Left lung (tissue), 10 donors: ENCODE data around the gene DCAF11. TPM values are rescaled to one million over a fixed set of nuclear protein-coding genes. Genes with fewer than 3 reads are reported as not detected.

Source experiments
- ATAC-seq: fragments of 200-7000 bp; cut with Tn5 transposase; one replicate; pipeline ENCODE4 v1.9.1; 2020; ENCODE audit warnings: moderate library complexity
- DNase-seq, 4 donors: peaks; one replicate each; pipeline ENCODE4 v3.0.0-alpha.2; 2013 to 2020
- H3K27ac ChIP-seq, 2 donors: fragments of 200-600 bp; sonication (generic) in 1 of 2; one replicate each; pipeline versions ENCODE4 v1.5.0 to v1.8.0; 2020 to 2021
- H3K27me3 ChIP-seq, 2 donors: fragments of 200-600 bp; sonication (generic) in 1 of 2; one replicate each; pipeline versions ENCODE4 v1.5.0 to v1.8.0; 2020 to 2021
- H3K36me3 ChIP-seq, 2 donors: fragments of 200-600 bp; sonication (generic) in 1 of 2; one replicate each; pipeline versions ENCODE4 v1.5.0 to v1.8.0; 2020 to 2021
- H3K4me1 ChIP-seq, 2 donors: fragments of 200-600 bp; one replicate each; pipeline ENCODE4 v1.8.0; 2021
- H3K4me3 ChIP-seq, 2 donors: fragments of 200-600 bp; sonication (generic) in 1 of 2; one replicate each; pipeline versions ENCODE4 v1.5.0 to v1.8.0; 2020 to 2021; ENCODE audit warnings: mild to moderate bottlenecking in 1 of 2
- H3K9me3 ChIP-seq, 2 donors: fragments of 200-600 bp; sonication (generic) in 1 of 2; one replicate each; pipeline versions ENCODE4 v1.5.0 to v1.8.0; 2020 to 2021
- intact Hi-C, 2 donors: fragments of 100-400 bp; cut with DNase I; formaldehyde crosslinking; loops; one replicate each; pipeline versions ENCODE4 v1.11.2 to v1.14.2; 2022
- microRNA-seq, 2 donors: library from miRNA; unstranded; fragments of <30 nt; microRNA quantifications; one replicate each; pipeline ENCODE4, GENCODE V29; 2019
- polyA plus RNA-seq, 6 donors: library from polyadenylated mRNA; unstranded; fragments of 120-200 nt; gene quantifications; one replicate each; pipeline ENCODE4 v1.2.1, GENCODE V29; 2013; ENCODE audit not compliant: insufficient read length in 6 of 6
- total RNA-seq, 2 donors: library from RNA; stranded (reverse); fragmentation: NEBNext Ultra II Directional; extraction: Animal tissue kit (Norgen Biotek cat#: 25700); gene quantifications; one replicate each; pipeline ENCODE4 v1.2.1, GENCODE V29; 2021
- TF ChIP-seq, protein P1 (sequence below), 2 donors: fragments of 200-600 bp; sonication (generic) in 1 of 2; IDR thresholded peaks; one replicate each; pipeline versions ENCODE4 v1.5.0 to v1.8.0; 2021; ENCODE audit warnings: antibody characterized with exemption in 2 of 2
- donor health status: DM: no; HTN: yes; CAD: no.
- donor health status: DM: no; HTN: no; CAD: no.

Gene DCAF11
- total and polyA plus RNA-seq, 8 donors = 56.4 to 76.3 (median 65.1) TPM

DNA sequence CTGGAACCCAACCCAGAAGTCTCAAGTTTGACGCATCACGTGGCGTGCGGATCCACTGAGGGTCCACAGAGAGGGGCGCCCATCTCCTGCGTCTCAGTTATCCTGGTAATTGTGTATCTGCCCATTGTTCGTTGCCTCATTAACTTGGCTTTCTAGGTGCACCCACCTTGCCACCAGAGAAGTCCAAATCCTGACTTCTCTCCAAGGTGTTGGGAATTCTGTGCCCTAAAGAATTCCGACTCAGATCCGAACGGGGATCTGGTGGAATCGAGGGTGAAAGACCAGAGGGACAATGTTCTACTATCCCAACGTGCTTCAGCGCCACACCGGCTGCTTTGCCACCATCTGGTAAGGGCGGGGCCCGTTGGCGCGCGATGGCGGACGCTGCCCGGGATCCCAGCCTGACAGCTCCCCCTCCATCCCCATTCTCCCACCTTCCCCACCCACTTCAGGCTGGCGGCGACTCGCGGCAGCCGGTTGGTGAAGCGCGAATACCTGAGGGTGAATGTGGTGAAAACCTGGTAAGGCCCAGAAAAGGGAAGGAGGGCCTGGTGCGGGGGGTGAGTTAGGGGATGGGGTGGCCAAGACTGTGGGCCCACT, 57.8 kb downstream of the DCAF11 start:
- no peaks in the 10 kb centered on the region for H3K27me3 ChIP-seq
- DNase-seq (peak in 1 of 4 donors; percentile 78), ATAC-seq (peak; percentile 14)
- H3K4me3 ChIP-seq = peak overlapping the region; percentile 16 to 34
- intact Hi-C loops = no loop called here
- no peaks in the 10 kb centered on the region for H3K9me3 ChIP-seq
- peaks cover 0 to 87% of the 10 kb centered on the region in 2 donors for H3K36me3 ChIP-seq
- H3K27ac ChIP-seq = no peak overlapping the region
- peaks cover 0 to 23% of the 10 kb centered on the region in 2 donors for H3K4me1 ChIP-seq
- TF ChIP-seq, protein P1, sequence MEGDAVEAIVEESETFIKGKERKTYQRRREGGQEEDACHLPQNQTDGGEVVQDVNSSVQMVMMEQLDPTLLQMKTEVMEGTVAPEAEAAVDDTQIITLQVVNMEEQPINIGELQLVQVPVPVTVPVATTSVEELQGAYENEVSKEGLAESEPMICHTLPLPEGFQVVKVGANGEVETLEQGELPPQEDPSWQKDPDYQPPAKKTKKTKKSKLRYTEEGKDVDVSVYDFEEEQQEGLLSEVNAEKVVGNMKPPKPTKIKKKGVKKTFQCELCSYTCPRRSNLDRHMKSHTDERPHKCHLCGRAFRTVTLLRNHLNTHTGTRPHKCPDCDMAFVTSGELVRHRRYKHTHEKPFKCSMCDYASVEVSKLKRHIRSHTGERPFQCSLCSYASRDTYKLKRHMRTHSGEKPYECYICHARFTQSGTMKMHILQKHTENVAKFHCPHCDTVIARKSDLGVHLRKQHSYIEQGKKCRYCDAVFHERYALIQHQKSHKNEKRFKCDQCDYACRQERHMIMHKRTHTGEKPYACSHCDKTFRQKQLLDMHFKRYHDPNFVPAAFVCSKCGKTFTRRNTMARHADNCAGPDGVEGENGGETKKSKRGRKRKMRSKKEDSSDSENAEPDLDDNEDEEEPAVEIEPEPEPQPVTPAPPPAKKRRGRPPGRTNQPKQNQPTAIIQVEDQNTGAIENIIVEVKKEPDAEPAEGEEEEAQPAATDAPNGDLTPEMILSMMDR (IDR thresholded peaks at IDR 0.05) = no peak

DNA sequence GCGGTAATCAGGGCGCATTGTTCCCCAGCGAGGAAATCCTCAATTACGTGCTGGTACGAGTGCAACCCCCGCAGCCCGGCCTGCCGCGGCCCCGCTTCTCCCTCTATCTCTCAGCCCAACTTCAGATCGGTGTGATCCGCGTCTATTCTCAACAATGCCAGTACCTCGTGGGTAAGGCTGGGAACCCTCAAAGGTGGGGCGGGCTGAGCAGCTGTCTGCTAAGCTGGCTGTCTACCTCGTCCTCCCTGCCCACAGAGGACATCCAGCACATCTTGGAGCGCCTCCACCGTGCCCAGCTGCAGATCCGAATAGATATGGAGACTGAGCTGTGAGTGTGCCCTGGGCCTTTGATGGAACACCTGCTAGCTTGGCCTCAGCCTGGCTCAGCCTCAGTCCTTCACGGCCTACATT, 58.3 kb downstream of the DCAF11 start:
- Histone ChIP-seq H3K36me3 (peaks cover 0 to 87% of the 10 kb centered on the region in 2 donors), H3K4me3 (peak overlapping the region; percentile 16 to 34), H3K4me1 (peaks cover 0 to 20% of the 10 kb centered on the region in 2 donors), H3K9me3 (no peaks in the 10 kb centered on the region), H3K27me3 (no peaks in the 10 kb centered on the region), H3K27ac (no peak overlapping the region)
- intact Hi-C loops = no loop called here
- no peak for ATAC-seq
- TF ChIP-seq, protein P1 (IDR thresholded peaks at IDR 0.05) = no peak
- peak in 1 of 4 donors; percentile 73 for DNase-seq

Small RNAs within 50 kb of the gene (microRNA-seq; reads per million reads assigned to microRNA genes)
- gene MIR7703 = 0 to 0.27 reads per million in 2 donors

Other genes starting within 250 kb of the DCAF11 start
- 10 to 100 TPM; 28.1 to 36.5 TPM for gene DHRS4, start 161.0 kb upstream of the DCAF11 start, total RNA-seq
- gene DHRS4, start 161.0 kb upstream of the DCAF11 start, polyA plus RNA-seq = 10 to 100 TPM; 34.5 to 41.4 (median 39.1) TPM
- 10 to 100 TPM; 13.8 to 24.9 TPM for gene DHRS4L2, start 125.8 kb upstream of the DCAF11 start, total RNA-seq
- gene DHRS4L2, start 125.8 kb upstream of the DCAF11 start, polyA plus RNA-seq = 10 to 100 TPM; 26.1 to 32.8 (median 27.3) TPM
- 1 to 10 TPM; 1.0 to 2.3 TPM for gene CARMIL3, start 62.8 kb upstream of the DCAF11 start, total RNA-seq
- gene CARMIL3, start 62.8 kb upstream of the DCAF11 start, polyA plus RNA-seq = 1 to 10 TPM; 1.1 to 2.3 (median 1.4) TPM
- not detected for gene CPNE6, start 43.2 kb upstream of the DCAF11 start, total RNA-seq
- gene CPNE6, start 43.2 kb upstream of the DCAF11 start, polyA plus RNA-seq = under 1 TPM in 1 of 6 donors, not detected in 5; 0.12 TPM
- gene PCK2, start 20.5 kb upstream of the DCAF11 start, total RNA-seq = 10 to 100 TPM; 36.5 to 61.3 TPM
- gene PCK2, start 20.5 kb upstream of the DCAF11 start, polyA plus RNA-seq = 10 to 100 TPM; 12.9 to 18.9 (median 15.7) TPM
- 1 to 10 TPM; 1.6 to 2.7 TPM for gene NRL, start 172 bp downstream of the DCAF11 start, total RNA-seq
- 1 to 10 TPM in 5 of 6 donors, under 1 TPM in 1; 0.97 to 1.8 (median 1.4) TPM for gene NRL, start 172 bp downstream of the DCAF11 start, polyA plus RNA-seq
- under 1 TPM; 0.68 to 0.76 TPM for gene FITM1, start 15.9 kb downstream of the DCAF11 start, total RNA-seq
- 1 to 10 TPM in 4 of 6 donors, under 1 TPM in 2; 0.77 to 1.5 (median 1.0) TPM for gene FITM1, start 15.9 kb downstream of the DCAF11 start, polyA plus RNA-seq
- 100 to 1,000 TPM; 190 to 203 TPM for gene PSME1, start 21.4 kb downstream of the DCAF11 start, total RNA-seq
- gene PSME1, start 21.4 kb downstream of the DCAF11 start, polyA plus RNA-seq = 100 to 1,000 TPM; 189 to 236 (median 221) TPM
- 10 to 100 TPM; 16.2 to 18.1 TPM for gene EMC9, start 26.8 kb downstream of the DCAF11 start, total RNA-seq
- 10 to 100 TPM; 13.5 to 24.3 (median 23.0) TPM for gene EMC9, start 26.8 kb downstream of the DCAF11 start, polyA plus RNA-seq
- gene PSME2, start 31.8 kb downstream of the DCAF11 start, total RNA-seq = 100 to 1,000 TPM; 134 to 224 TPM
- 100 to 1,000 TPM; 126 to 164 (median 159) TPM for gene PSME2, start 31.8 kb downstream of the DCAF11 start, polyA plus RNA-seq
- gene RNF31, start 32.7 kb downstream of the DCAF11 start, total RNA-seq = 10 to 100 TPM; 49.3 to 61.5 TPM
- gene RNF31, start 32.7 kb downstream of the DCAF11 start, polyA plus RNA-seq = 10 to 100 TPM; 42.4 to 69.9 (median 54.6) TPM
- 100 to 1,000 TPM in 1 of 2 donors, 10 to 100 TPM in 1; 95.6 to 131 TPM for gene IRF9, start 46.5 kb downstream of the DCAF11 start, total RNA-seq
- 10 to 100 TPM; 53.4 to 69.9 (median 61.2) TPM for gene IRF9, start 46.5 kb downstream of the DCAF11 start, polyA plus RNA-seq
- 10 to 100 TPM; 27.0 to 31.6 TPM for gene REC8, start 57.3 kb downstream of the DCAF11 start, total RNA-seq
- gene REC8, start 57.3 kb downstream of the DCAF11 start, polyA plus RNA-seq = 10 to 100 TPM; 38.5 to 66.0 (median 44.3) TPM
- gene IPO4, start 74.0 kb downstream of the DCAF11 start, total RNA-seq = 10 to 100 TPM; 25.0 to 62.4 TPM
- 10 to 100 TPM; 22.6 to 39.5 (median 29.0) TPM for gene IPO4, start 74.0 kb downstream of the DCAF11 start, polyA plus RNA-seq
- 10 to 100 TPM; 64.9 to 72.5 TPM for gene TM9SF1, start 80.7 kb downstream of the DCAF11 start, total RNA-seq
- 10 to 100 TPM; 28.1 to 37.6 (median 32.4) TPM for gene TM9SF1, start 80.7 kb downstream of the DCAF11 start, polyA plus RNA-seq
- gene TSSK4, start 90.9 kb downstream of the DCAF11 start, total RNA-seq = under 1 TPM; 0.37 to 0.55 TPM
- gene TSSK4, start 90.9 kb downstream of the DCAF11 start, polyA plus RNA-seq = 10 to 100 TPM in 5 of 6 donors, 1 to 10 TPM in 1; 9.6 to 16.1 (median 13.7) TPM
- 10 to 100 TPM; 35.0 to 46.7 TPM for gene CHMP4A, start 98.7 kb downstream of the DCAF11 start, total RNA-seq
- gene CHMP4A, start 98.7 kb downstream of the DCAF11 start, polyA plus RNA-seq = 10 to 100 TPM; 52.8 to 64.6 (median 58.8) TPM
- 10 to 100 TPM; 12.4 to 13.8 TPM for gene MDP1, start 101.3 kb downstream of the DCAF11 start, total RNA-seq
- 10 to 100 TPM in 5 of 6 donors, 1 to 10 TPM in 1; 9.8 to 19.4 (median 11.7) TPM for gene MDP1, start 101.3 kb downstream of the DCAF11 start, polyA plus RNA-seq
- 100 to 1,000 TPM; 162 to 163 TPM for gene NEDD8, start 117.6 kb downstream of the DCAF11 start, total RNA-seq
- 100 to 1,000 TPM; 185 to 219 (median 203) TPM for gene NEDD8, start 117.6 kb downstream of the DCAF11 start, polyA plus RNA-seq
- gene GMPR2, start 118.2 kb downstream of the DCAF11 start, total RNA-seq = 10 to 100 TPM; 63.6 to 69.6 TPM
- 100 to 1,000 TPM in 4 of 6 donors, 10 to 100 TPM in 2; 96.6 to 117 (median 114) TPM for gene GMPR2, start 118.2 kb downstream of the DCAF11 start, polyA plus RNA-seq
- 100 to 1,000 TPM; 105 to 110 TPM for gene TINF2, start 127.8 kb downstream of the DCAF11 start, total RNA-seq
- gene TINF2, start 127.8 kb downstream of the DCAF11 start, polyA plus RNA-seq = 10 to 100 TPM; 52.2 to 67.0 (median 58.3) TPM
- gene TGM1, start 148.4 kb downstream of the DCAF11 start, total RNA-seq = 1 to 10 TPM; 7.6 to 9.6 TPM
- 1 to 10 TPM; 2.6 to 4.3 (median 3.2) TPM for gene TGM1, start 148.4 kb downstream of the DCAF11 start, polyA plus RNA-seq
- gene RABGGTA, start 156.8 kb downstream of the DCAF11 start, total RNA-seq = 10 to 100 TPM; 49.3 to 53.3 TPM
- gene RABGGTA, start 156.8 kb downstream of the DCAF11 start, polyA plus RNA-seq = 10 to 100 TPM; 20.2 to 28.7 (median 25.6) TPM
- gene DHRS1, start 185.0 kb downstream of the DCAF11 start, total RNA-seq = 10 to 100 TPM; 24.9 to 50.2 TPM
- gene DHRS1, start 185.0 kb downstream of the DCAF11 start, polyA plus RNA-seq = 10 to 100 TPM; 37.7 to 55.5 (median 42.6) TPM
- gene NOP9, start 185.1 kb downstream of the DCAF11 start, total RNA-seq = 10 to 100 TPM; 22.4 to 24.8 TPM
- gene NOP9, start 185.1 kb downstream of the DCAF11 start, polyA plus RNA-seq = 10 to 100 TPM; 22.4 to 28.4 (median 26.0) TPM
- gene CIDEB, start 193.2 kb downstream of the DCAF11 start, total RNA-seq = 10 to 100 TPM in 1 of 2 donors, 1 to 10 TPM in 1; 9.2 to 22.7 TPM
- 10 to 100 TPM in 5 of 6 donors, 1 to 10 TPM in 1; 9.5 to 14.8 (median 13.9) TPM for gene CIDEB, start 193.2 kb downstream of the DCAF11 start, polyA plus RNA-seq
- gene LTB4R2, start 195.4 kb downstream of the DCAF11 start, total RNA-seq = 1 to 10 TPM; 4.5 to 6.3 TPM
- gene LTB4R2, start 195.4 kb downstream of the DCAF11 start, polyA plus RNA-seq = 1 to 10 TPM; 4.0 to 5.9 (median 5.6) TPM
- 10 to 100 TPM in 1 of 2 donors, 1 to 10 TPM in 1; 5.9 to 26.1 TPM for gene LTB4R, start 196.7 kb downstream of the DCAF11 start, total RNA-seq
- 1 to 10 TPM; 5.3 to 7.7 (median 6.5) TPM for gene LTB4R, start 196.7 kb downstream of the DCAF11 start, polyA plus RNA-seq
- gene ADCY4, start 220.3 kb downstream of the DCAF11 start, total RNA-seq = 10 to 100 TPM; 38.2 to 45.2 TPM
- gene ADCY4, start 220.3 kb downstream of the DCAF11 start, polyA plus RNA-seq = 10 to 100 TPM; 25.7 to 48.5 (median 32.2) TPM
- 10 to 100 TPM; 16.1 to 26.3 TPM for gene RIPK3, start 225.2 kb downstream of the DCAF11 start, total RNA-seq
- 1 to 10 TPM; 2.4 to 3.8 (median 3.0) TPM for gene RIPK3, start 225.2 kb downstream of the DCAF11 start, polyA plus RNA-seq